CD14-positive monocyte (primary cell): ENCODE data around the gene CINP. TPM values are rescaled to one million over a fixed set of nuclear protein-coding genes. Genes with fewer than 3 reads are reported as not detected.
A peak's percentile ranks its signal among the peaks of the same experiment; 100 is the strongest.

Experiments
- DNase-seq, 3 donors: peaks; one replicate each; pipeline ENCODE4 v3.0.0-alpha.2; 2011 to 2022
- H2AFZ ChIP-seq: 2 replicates; pipeline ENCODE4 v1.6.0; 2012; ENCODE audit warnings: mild to moderate bottlenecking, low read depth, low read length, inconsistent platforms; ENCODE audit not compliant: insufficient read depth, poor library complexity, severe bottlenecking
- H3K27ac ChIP-seq, 2 donors: 1 replicate in 1 of 2; 2 replicates in 1 of 2; pipeline ENCODE4 v1.5.1; 2012 to 2013; ENCODE audit warnings: low read length in 2 of 2, control low read depth in 1 of 2, inconsistent platforms in 1 of 2, low read depth in 1 of 2, mild to moderate bottlenecking in 1 of 2
- H3K27me3 ChIP-seq, 2 donors: one replicate each; pipeline versions ENCODE4 v1.6.0 to v1.6.1; 2011 to 2013; ENCODE audit warnings: low read length in 2 of 2; ENCODE audit not compliant: control insufficient read depth in 2 of 2, insufficient read depth in 2 of 2
- H3K36me3 ChIP-seq, 2 donors: replicated peaks in 1 of 2; 1 replicate in 1 of 2; 2 replicates in 1 of 2; pipeline versions ENCODE4 v1.5.1 to v1.6.1; 2012 to 2013; ENCODE audit warnings: low read length in 2 of 2, control low read depth in 1 of 2, inconsistent platforms in 1 of 2, mild to moderate bottlenecking in 1 of 2; ENCODE audit not compliant: insufficient read depth in 2 of 2, control insufficient read depth in 1 of 2
- H3K4me1 ChIP-seq, 2 donors: 1 replicate in 1 of 2; 2 replicates in 1 of 2; pipeline versions ENCODE4 v1.5.1 to v1.6.1; 2012 to 2013; ENCODE audit warnings: low read length in 2 of 2, control low read depth in 1 of 2, inconsistent platforms in 1 of 2, mild to moderate bottlenecking in 1 of 2, moderate library complexity in 1 of 2; ENCODE audit not compliant: insufficient read depth in 2 of 2, control insufficient read depth in 1 of 2
- H3K4me2 ChIP-seq: replicated peaks from 2 replicates; pipeline ENCODE3; 2012; ENCODE audit warnings: low read length, moderate library complexity, mild to moderate bottlenecking; ENCODE audit not compliant: poor library complexity, severe bottlenecking; ENCODE audit errors: extremely low read depth
- H3K4me3 ChIP-seq, 3 experiments: fragments of 200-600 bp in 1 of 3; sonication (generic) in 1 of 3; replicated peaks in 1 of 3; 1 replicate in 2 of 3; 2 replicates in 1 of 3; pipeline ENCODE4 v1.5.1; 2011 to 2013; ENCODE audit warnings: low read length in 3 of 3, mild to moderate bottlenecking in 3 of 3, control low read depth in 2 of 3, low read depth in 2 of 3, inconsistent platforms in 1 of 3, moderate library complexity in 1 of 3
- H3K79me2 ChIP-seq: 2 replicates; pipeline ENCODE4 v1.6.0; 2012; ENCODE audit warnings: mild to moderate bottlenecking, control low read depth, inconsistent platforms, low read length, moderate library complexity; ENCODE audit not compliant: insufficient read depth
- H3K9ac ChIP-seq: 2 replicates; pipeline ENCODE4 v1.6.0; 2017; ENCODE audit warnings: low read length, mild to moderate bottlenecking; ENCODE audit not compliant: insufficient read depth, poor library complexity, severe bottlenecking
- H3K9me3 ChIP-seq, 2 donors: replicated peaks in 1 of 2; 1 replicate in 1 of 2; 2 replicates in 1 of 2; pipeline versions ENCODE4 v1.5.1 to v1.6.1; 2012 to 2013; ENCODE audit warnings: low read length in 2 of 2, control low read depth in 1 of 2; ENCODE audit not compliant: control insufficient read depth in 1 of 2, insufficient read depth in 1 of 2
- H4K20me1 ChIP-seq: 2 replicates; pipeline ENCODE4 v1.6.0; 2012; ENCODE audit warnings: mild to moderate bottlenecking, low read length, control low read depth, moderate library complexity; ENCODE audit not compliant: insufficient read depth
- H3K27ac Mint-ChIP-seq, 7 donors: one replicate each; pipeline ENCODE4 v1.8.0; 2020; ENCODE audit warnings: mild to moderate bottlenecking in 7 of 7, mixed read lengths in 7 of 7, moderate library complexity in 6 of 7, inconsistent platforms in 2 of 7
- H3K27me3 Mint-ChIP-seq, 3 donors: one replicate each; pipeline ENCODE4 v1.8.0; 2021 to 2022; ENCODE audit warnings: low read depth in 3 of 3, mild to moderate bottlenecking in 3 of 3, mixed read lengths in 3 of 3, moderate library complexity in 3 of 3, inconsistent platforms in 1 of 3
- H3K36me3 Mint-ChIP-seq, 2 donors: one replicate each; pipeline ENCODE4 v1.8.0; 2020; ENCODE audit warnings: mixed read lengths in 2 of 2, inconsistent platforms in 1 of 2, mild to moderate bottlenecking in 1 of 2
- H3K4me1 Mint-ChIP-seq: one replicate; pipeline ENCODE4 v1.8.0; 2020; ENCODE audit warnings: mild to moderate bottlenecking, mixed read lengths
- H3K4me3 Mint-ChIP-seq, 2 donors: one replicate each; pipeline ENCODE4 v1.8.0; 2020; ENCODE audit warnings: mild to moderate bottlenecking in 2 of 2, mixed read lengths in 2 of 2, moderate library complexity in 1 of 2
- H3K9me3 Mint-ChIP-seq, 7 donors: one replicate each; pipeline ENCODE4 v1.8.0; 2020 to 2022; ENCODE audit warnings: mixed read lengths in 7 of 7, mild to moderate bottlenecking in 6 of 7, moderate library complexity in 6 of 7, inconsistent platforms in 2 of 7
- WGBS: methylation state at CpG from one replicate; pipeline ENCODE4 v1.1.5; 2013; ENCODE audit warnings: missing lambda C conversion rate; ENCODE audit not compliant: insufficient coverage; 5-methylcytosine and 5-hydroxymethylcytosine counted together
- intact Hi-C, 2 donors: fragments of 100-400 bp; cut with micrococcal nuclease; formaldehyde crosslinking; loops; one replicate each; pipeline versions ENCODE4 v1.15.0 to v1.15.1; 2023
- polyA plus RNA-seq, 3 donors: library from polyadenylated mRNA; depleted of rRNA in 1 of 3; unstranded in 2 of 3; stranded (reverse) in 1 of 3; fragments of 300-500 nt in 2 of 3; fragments of >200 nt in 1 of 3; fragmentation: Illumina TruSeq in 2 of 3; gene quantifications; 1 replicate in 2 of 3; 2 replicates in 1 of 3; pipeline ENCODE4 v1.2.3, GENCODE V29; 2012 to 2021
- TF ChIP-seq, protein P1 (sequence below): fragments of 200-600 bp; IDR thresholded peaks from one replicate; pipeline ENCODE4 v1.8.0; 2022; ENCODE audit warnings: antibody characterized with exemption, mild to moderate bottlenecking

CINP gene
- polyA plus RNA-seq, 3 donors: 28.9 to 58.5 (median 57.1) TPM

DNA sequence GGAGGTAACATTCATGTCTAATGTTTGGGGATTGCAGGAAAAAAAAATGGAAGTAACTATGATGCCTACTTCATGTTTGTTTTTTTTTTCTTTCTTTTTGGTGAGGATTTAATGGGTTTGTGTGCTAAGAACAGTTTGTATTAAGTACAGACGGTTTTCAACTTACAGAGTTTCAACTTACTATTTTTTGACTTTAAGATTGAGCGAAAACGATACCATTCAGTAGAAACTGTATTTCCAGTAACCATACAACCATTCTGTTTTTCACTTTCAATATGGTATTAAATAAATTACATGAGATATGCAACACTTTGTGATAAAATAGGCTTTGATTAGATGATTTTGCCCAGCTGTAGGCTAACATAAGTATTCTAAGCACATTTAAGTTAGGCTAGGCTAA lies 10.4 kb upstream of the CINP start:
- Histone ChIP-seq H3K4me1 (peaks cover 25 to 30% of the 10 kb centered on the region in 2 donors), H2AFZ (no peak overlapping the region), H3K4me3 (no peak overlapping the region), H3K36me3 (peaks cover 17 to 18% of the 10 kb centered on the region in 2 donors), H3K27me3 (no peaks in the 10 kb centered on the region), H3K27ac (no peak overlapping the region), H4K20me1 (no peaks in the 10 kb centered on the region), H3K4me2 (no peak overlapping the region), H3K79me2 (peaks cover 23% of the 10 kb centered on the region), H3K9ac (no peak overlapping the region), H3K9me3 (no peaks in the 10 kb centered on the region)
- intact Hi-C loops: no loop called here
- peaks cover 36% of the 10 kb centered on the region for H3K4me1 Mint-ChIP-seq
- DNase-seq: no peak
- H3K36me3 Mint-ChIP-seq: peaks cover 22 to 31% of the 10 kb centered on the region in 2 donors
- no peak overlapping the region for H3K27ac Mint-ChIP-seq
- no peaks in the 10 kb centered on the region for H3K9me3 Mint-ChIP-seq
- H3K27me3 Mint-ChIP-seq: no peaks in the 10 kb centered on the region
- H3K4me3 Mint-ChIP-seq: no peak overlapping the region
- TF ChIP-seq, protein P1, sequence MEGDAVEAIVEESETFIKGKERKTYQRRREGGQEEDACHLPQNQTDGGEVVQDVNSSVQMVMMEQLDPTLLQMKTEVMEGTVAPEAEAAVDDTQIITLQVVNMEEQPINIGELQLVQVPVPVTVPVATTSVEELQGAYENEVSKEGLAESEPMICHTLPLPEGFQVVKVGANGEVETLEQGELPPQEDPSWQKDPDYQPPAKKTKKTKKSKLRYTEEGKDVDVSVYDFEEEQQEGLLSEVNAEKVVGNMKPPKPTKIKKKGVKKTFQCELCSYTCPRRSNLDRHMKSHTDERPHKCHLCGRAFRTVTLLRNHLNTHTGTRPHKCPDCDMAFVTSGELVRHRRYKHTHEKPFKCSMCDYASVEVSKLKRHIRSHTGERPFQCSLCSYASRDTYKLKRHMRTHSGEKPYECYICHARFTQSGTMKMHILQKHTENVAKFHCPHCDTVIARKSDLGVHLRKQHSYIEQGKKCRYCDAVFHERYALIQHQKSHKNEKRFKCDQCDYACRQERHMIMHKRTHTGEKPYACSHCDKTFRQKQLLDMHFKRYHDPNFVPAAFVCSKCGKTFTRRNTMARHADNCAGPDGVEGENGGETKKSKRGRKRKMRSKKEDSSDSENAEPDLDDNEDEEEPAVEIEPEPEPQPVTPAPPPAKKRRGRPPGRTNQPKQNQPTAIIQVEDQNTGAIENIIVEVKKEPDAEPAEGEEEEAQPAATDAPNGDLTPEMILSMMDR: no peak
- WGBS: no CpG with 5 or more reads among the region's 3 CpGs

DNA sequence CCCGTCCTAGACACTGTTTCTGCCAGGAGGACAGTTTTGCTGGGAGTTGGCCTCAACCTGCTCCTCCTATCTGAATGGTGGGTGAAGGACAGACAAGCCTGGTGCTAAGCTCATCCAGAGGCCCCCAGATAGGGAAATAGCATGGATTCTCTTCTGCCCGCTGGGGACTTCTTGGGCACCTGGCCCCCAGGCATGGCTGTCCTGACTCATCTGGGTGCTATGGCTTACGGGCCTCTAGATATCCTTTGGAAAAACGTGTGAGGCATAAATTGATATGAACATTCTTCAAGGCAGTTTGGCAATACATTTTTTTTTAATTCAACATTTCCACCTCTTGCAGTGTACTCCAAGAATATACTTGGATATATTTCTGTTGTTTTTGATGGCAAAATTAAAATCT lies 8.7 kb upstream of the CINP start:
- Histone ChIP-seq H3K9ac (no peak overlapping the region), H3K27me3 (no peaks in the 10 kb centered on the region), H3K4me1 (peaks cover 25 to 30% of the 10 kb centered on the region in 2 donors), H3K4me2 (no peak overlapping the region), H3K9me3 (no peaks in the 10 kb centered on the region), H4K20me1 (no peaks in the 10 kb centered on the region), H3K79me2 (peaks cover 31% of the 10 kb centered on the region), H3K36me3 (peaks cover under 1% of the 10 kb centered on the region in 2 donors), H3K27ac (peak overlapping the region; percentile 85 to 91), H3K4me3 (no peak overlapping the region), H2AFZ (peak overlapping the region; percentile 65)
- TF ChIP-seq, protein P1: no peak
- intact Hi-C loops: no loop called here
- Mint-ChIP-seq H3K4me3 (no peak overlapping the region), H3K9me3 (no peaks in the 10 kb centered on the region), H3K27ac (peak overlapping the region; percentile 94 to 99 (median 98)), H3K27me3 (no peaks in the 10 kb centered on the region), H3K36me3 (peaks cover 8 to 16% of the 10 kb centered on the region in 2 donors), H3K4me1 (peaks cover 36% of the 10 kb centered on the region)
- WGBS: 95% methylated on average over 2 of the region's 4 CpGs
- DNase-seq: no peak
